Thymus (tissue), 11 donors: ENCODE data around the gene RNASE1. TPM values are rescaled to one million over a fixed set of nuclear protein-coding genes. Genes with fewer than 3 reads are reported as not detected.

Experiments
- DNase-seq, 9 donors: peaks; one replicate each; pipeline ENCODE4 v3.0.0-alpha.2; 2013; ENCODE audit warnings: low spot score in 9 of 9, low read depth in 6 of 9, missing footprints in 1 of 9
- H3K27ac ChIP-seq, 2 donors: one replicate each; pipeline ENCODE4 v1.5.1; 2013; ENCODE audit warnings: control low read depth in 1 of 2, low read depth in 1 of 2, low read length in 1 of 2, mild to moderate bottlenecking in 1 of 2, moderate library complexity in 1 of 2
- H3K27me3 ChIP-seq, 2 donors: one replicate each; pipeline ENCODE4 v1.5.1; 2013; ENCODE audit warnings: low read length in 1 of 2; ENCODE audit not compliant: control insufficient read depth in 2 of 2, insufficient read depth in 1 of 2
- H3K36me3 ChIP-seq, 2 donors: one replicate each; pipeline ENCODE4 v1.5.1; 2013; ENCODE audit warnings: low read length in 1 of 2, mild to moderate bottlenecking in 1 of 2, moderate library complexity in 1 of 2; ENCODE audit not compliant: control insufficient read depth in 2 of 2, insufficient read depth in 2 of 2
- H3K4me1 ChIP-seq, 2 donors: one replicate each; pipeline ENCODE4 v1.5.1; 2013; ENCODE audit warnings: low read length in 2 of 2; ENCODE audit not compliant: control insufficient read depth in 2 of 2, insufficient read depth in 2 of 2
- H3K4me3 ChIP-seq, 2 donors: one replicate each; pipeline ENCODE4 v1.5.1; 2013; ENCODE audit warnings: low read length in 2 of 2, control low read depth in 1 of 2, mild to moderate bottlenecking in 1 of 2
- H3K9me3 ChIP-seq, 2 donors: one replicate each; pipeline ENCODE4 v1.5.1; 2013; ENCODE audit warnings: low read length in 1 of 2, mild to moderate bottlenecking in 1 of 2; ENCODE audit not compliant: control insufficient read depth in 2 of 2, insufficient read depth in 1 of 2
- WGBS: extraction: QIAGEN DNeasy Blood & Tissue Kit; methylation state at CpG from one replicate; pipeline ENCODE4 v1.1.7; 2013; 5-methylcytosine and 5-hydroxymethylcytosine counted together
- polyA plus RNA-seq: library from polyadenylated mRNA; stranded (reverse); fragments of 200-250 nt; gene quantifications from one replicate; pipeline ENCODE4 v1.2.3, GENCODE V29; 2013
- total RNA-seq: library from RNA; stranded (reverse); fragments of 120-200 nt; gene quantifications from one replicate; pipeline ENCODE4 v1.2.4, GENCODE V29; 2013
- donor health status: healthy.

RNASE1 gene
- total and polyA plus RNA-seq, 2 donors, result 200 to 491 TPM

DNA sequence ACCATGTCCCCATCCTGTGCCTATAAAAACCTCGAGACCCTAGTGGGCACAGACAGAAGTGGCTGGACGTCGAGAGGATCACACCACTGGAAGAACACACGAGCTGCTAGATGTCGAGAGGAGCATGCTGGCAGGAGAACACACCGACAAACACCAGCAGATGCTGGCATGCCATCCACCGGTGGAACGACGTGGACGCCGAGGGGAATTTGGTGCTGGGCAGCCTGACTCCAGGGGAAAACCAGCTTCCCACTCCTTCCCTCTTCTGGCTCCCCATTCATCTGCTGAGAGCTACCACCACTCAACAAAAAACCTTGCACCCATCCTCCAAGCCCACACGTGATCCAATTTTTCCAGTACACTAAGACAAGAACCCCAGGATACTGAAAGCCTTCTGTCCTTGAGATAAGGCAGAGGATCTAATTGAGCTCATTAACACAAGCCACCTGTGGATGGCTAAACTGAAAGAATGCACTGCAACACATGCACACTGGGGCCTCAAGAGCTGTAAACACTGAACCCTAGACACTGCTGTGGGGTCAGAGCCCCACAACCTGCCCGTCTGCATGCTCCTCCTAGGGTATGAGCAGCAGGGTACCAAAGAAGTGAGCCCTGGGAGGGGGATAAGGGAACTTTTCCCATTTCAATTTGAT, 12.1 kb downstream of the RNASE1 start:
- no peaks in the 10 kb centered on the region for H3K36me3 ChIP-seq
- H3K9me3 ChIP-seq, result no peaks in the 10 kb centered on the region
- 93% methylated on average over 13 of the region's 13 CpGs for WGBS
- H3K27ac ChIP-seq, result no peak overlapping the region
- peaks cover 0 to 4% of the 10 kb centered on the region in 2 donors for H3K4me1 ChIP-seq
- no peak for DNase-seq
- no peak overlapping the region for H3K4me3 ChIP-seq
- H3K27me3 ChIP-seq, result no peaks in the 10 kb centered on the region

DNA sequence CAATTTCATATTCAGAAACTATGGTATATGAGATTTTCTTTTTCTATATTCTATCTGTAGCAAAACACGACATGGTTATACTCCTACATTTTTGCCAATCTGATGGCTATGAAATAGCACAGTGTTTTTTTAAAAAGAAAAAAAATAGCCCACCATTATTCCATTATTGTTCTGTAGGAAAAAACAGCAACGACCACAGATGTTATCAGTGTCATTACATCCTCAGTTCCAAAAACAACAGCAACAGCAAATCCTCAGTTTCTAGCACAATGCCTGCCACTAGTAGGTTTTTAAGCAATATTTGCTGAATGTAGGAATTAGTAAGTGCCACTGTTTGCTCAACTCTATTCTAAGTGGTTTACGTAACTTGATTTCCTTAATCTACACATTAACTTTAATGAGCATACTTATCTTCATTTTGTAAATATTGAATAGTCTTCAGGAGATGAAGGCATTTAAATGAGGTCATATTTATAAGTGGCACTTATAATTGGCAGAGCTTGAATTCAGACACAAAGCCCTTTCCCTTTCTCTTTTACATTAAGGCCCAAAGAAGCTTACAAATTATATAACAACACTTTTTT, 13.3 kb downstream of the RNASE1 start:
- WGBS, result 72% methylated on average over 3 of the region's 3 CpGs
- H3K9me3 ChIP-seq, result no peaks in the 10 kb centered on the region
- no peak for DNase-seq
- no peak overlapping the region for H3K4me3 ChIP-seq
- H3K36me3 ChIP-seq, result no peaks in the 10 kb centered on the region
- no peaks in the 10 kb centered on the region for H3K4me1 ChIP-seq
- no peaks in the 10 kb centered on the region for H3K27me3 ChIP-seq
- H3K27ac ChIP-seq, result no peak overlapping the region

DNA sequence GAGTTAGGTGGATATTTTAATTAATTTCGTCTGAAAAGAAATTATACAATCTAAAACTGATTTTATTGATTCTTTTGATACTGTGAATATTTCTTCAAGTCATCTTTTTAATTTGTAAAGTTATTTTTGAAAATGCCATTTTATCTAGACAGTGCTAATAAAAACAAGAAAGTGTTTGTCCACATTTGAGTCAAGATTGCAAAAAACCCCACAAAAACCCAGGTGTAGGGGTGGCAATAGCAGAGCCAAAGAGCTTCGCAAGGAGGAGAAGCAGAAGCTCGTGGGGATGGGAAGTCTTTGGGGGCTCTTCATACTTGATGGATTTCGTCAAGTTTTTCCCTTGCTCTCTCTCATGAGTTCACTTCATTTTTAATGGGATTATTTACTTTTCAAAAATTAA, 15.6 kb downstream of the RNASE1 start:
- Histone ChIP-seq H3K27ac (no peak overlapping the region), H3K27me3 (no peaks in the 10 kb centered on the region), H3K4me1 (peaks cover 5 to 9% of the 10 kb centered on the region in 2 donors), H3K36me3 (no peaks in the 10 kb centered on the region), H3K4me3 (no peak overlapping the region), H3K9me3 (no peaks in the 10 kb centered on the region)
- WGBS, result 70% methylated on average over 4 of the region's 4 CpGs
- no peak for DNase-seq

DNA sequence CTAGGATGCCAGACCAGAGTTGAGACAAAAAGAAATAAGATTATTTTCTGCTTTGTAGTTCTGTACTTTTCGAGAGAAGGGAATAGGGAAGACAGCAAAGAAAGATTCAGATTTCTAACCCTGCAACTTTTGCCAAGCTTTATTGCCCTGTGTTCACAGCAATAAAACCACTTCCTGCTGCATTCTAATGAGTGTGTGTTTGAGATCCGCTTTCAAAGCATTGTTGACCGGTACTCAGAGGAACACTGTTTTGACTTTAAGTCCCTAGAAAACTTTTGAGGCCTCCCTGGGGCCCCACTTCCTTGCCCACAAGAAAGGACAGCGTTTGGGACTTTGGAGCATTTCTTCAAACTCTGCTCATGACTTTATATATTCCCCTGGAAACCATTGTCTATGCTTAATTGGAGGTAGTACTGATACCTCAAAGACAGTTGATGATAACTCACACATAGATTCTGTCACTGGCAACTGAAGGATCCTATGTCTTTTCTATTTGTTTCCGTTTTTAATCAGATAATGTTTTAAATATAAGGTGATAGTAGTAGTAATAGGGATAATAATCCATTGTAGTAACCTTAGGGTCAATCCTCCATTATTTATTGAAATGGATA, 20.3 kb downstream of the RNASE1 start:
- Histone ChIP-seq H3K4me3 (peak overlapping the region; percentile 24 to 34), H3K27me3 (no peaks in the 10 kb centered on the region), H3K4me1 (peaks cover 14 to 24% of the 10 kb centered on the region in 2 donors), H3K27ac (peak overlapping the region; percentile 88 to 94), H3K36me3 (no peaks in the 10 kb centered on the region), H3K9me3 (no peaks in the 10 kb centered on the region)
- WGBS, result under 1% methylated on average over 5 of the region's 5 CpGs
- peak in 4 of 9 donors; percentile 36 to 72 (median 47) for DNase-seq

DNA sequence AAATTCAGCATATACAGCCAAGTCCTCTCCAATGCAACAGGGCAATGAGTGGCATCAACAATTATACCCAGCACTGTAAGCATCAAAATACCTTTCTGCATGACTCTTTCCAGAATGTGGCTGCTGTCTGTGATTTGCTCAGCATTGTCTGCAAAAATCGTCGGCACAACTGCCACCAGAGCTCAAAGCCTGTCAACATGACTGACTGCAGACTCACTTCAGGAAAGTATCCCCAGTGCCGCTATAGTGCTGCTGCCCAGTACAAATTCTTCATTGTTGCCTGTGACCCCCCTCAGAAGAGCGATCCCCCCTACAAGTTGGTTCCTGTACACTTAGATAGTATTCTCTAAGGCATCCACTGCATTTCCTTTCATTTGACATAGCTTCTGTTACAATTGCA, 20.8 kb downstream of the RNASE1 start:
- DNase-seq, result peak in 3 of 9 donors; percentile 22 to 56 (median 27)
- no peaks in the 10 kb centered on the region for H3K36me3 ChIP-seq
- H3K27me3 ChIP-seq, result no peaks in the 10 kb centered on the region
- no peaks in the 10 kb centered on the region for H3K9me3 ChIP-seq
- H3K4me1 ChIP-seq, result peaks cover 14 to 24% of the 10 kb centered on the region in 2 donors
- WGBS, result 6% methylated on average over 4 of the region's 4 CpGs
- H3K4me3 ChIP-seq, result peak overlapping the region; percentile 24 to 34
- peak overlapping the region; percentile 88 to 94 for H3K27ac ChIP-seq

DNA sequence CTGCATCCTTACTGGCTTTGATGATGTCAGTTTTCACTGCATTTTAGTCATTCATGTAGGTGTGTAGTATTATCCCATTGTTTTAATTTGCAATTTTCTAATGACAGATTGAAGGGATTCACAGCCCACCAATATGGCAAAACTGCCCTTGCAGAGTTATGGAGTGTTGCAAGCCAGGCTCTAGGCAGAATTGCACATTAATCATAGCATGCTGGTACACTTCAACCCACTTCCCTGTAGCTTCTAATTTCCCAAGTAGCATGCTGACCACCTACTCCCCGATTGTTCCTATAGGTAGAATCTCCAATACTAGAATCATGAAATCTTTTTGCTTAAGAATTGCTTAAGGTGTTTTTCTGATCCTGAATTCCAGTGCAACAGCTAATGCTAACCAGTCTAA, 26.7 kb downstream of the RNASE1 start:
- Histone ChIP-seq H3K36me3 (no peaks in the 10 kb centered on the region), H3K4me1 (peaks cover 0 to 6% of the 10 kb centered on the region in 2 donors), H3K4me3 (no peak overlapping the region), H3K27me3 (no peaks in the 10 kb centered on the region), H3K27ac (no peak overlapping the region), H3K9me3 (no peaks in the 10 kb centered on the region)
- no peak for DNase-seq
- WGBS, result 79% methylated on average over 1 of the region's 1 CpG

DNA sequence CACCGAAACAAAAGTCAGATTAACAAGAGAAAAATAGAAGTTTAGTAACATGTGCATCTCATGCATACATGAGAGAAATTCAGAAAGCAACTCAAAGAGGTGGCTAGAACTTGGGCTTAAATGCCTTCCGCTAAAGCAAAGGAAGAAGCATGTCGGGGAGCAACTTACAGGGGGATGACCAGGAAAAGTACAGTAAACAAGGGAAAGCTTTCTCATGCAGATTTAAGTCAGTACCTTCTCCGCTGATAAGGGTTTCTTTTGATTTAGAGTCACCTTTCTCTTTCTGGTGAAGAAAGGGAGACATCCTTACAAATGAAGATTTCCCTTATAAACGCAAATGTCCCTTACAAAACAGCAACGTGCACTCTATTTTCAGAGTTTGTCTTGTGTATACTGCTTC, 27.6 kb downstream of the RNASE1 start:
- no peak overlapping the region for H3K4me3 ChIP-seq
- H3K36me3 ChIP-seq, result no peaks in the 10 kb centered on the region
- H3K27me3 ChIP-seq, result no peaks in the 10 kb centered on the region
- DNase-seq, result no peak
- no peaks in the 10 kb centered on the region for H3K9me3 ChIP-seq
- no peak overlapping the region for H3K27ac ChIP-seq
- 94% methylated on average over 6 of the region's 6 CpGs for WGBS
- no peaks in the 10 kb centered on the region for H3K4me1 ChIP-seq

DNA sequence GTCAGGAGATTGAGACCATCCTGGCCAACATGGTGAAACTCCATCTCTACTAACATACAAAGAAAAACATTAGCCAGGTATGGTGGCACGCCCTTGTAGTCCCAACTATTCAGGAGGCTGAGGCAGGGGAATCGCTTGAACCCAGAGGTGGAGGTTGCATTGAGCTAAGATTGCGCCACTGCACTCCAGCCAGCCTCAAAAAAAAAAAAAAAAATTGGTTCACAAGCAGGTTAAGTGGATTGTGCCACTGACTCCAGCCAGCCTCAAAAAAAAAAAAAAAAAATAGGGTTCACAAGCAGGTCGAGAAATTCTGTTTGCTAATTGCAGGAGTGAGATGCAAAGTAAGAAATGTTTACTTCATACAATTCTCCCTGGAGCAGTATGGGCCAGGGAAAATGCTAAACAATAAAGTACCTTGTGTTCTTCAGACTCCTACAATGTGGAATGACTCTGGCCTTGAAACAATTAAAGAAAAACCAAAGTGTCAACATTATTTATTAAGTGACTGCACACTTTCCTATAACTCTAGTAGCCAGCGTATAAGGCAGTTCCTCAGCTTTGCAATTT, 28.3 kb downstream of the RNASE1 start:
- H3K9me3 ChIP-seq, result no peaks in the 10 kb centered on the region
- H3K36me3 ChIP-seq, result no peaks in the 10 kb centered on the region
- H3K4me3 ChIP-seq, result no peak overlapping the region
- WGBS, result 94% methylated on average over 5 of the region's 5 CpGs
- no peak for DNase-seq
- H3K27ac ChIP-seq, result no peak overlapping the region
- no peaks in the 10 kb centered on the region for H3K27me3 ChIP-seq
- no peaks in the 10 kb centered on the region for H3K4me1 ChIP-seq

DNA sequence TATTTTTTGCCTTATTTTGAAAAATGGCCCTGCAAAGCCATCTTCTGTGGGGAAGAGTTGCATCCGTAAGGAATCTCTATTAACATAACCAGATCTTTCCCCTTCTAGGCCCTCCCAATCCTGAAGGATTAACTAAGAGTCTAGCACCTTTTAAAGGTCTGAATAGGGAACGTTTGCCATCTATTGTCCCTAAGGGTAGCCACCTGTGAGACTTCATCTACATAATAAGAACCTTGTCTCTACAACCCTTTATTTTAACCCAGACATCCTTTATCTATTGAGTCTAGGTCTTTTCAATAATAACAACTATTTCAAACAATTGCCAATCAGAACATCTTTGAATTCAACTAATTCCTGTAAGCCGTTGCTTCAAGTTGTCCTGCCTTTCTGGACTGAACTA, 30.0 kb downstream of the RNASE1 start:
- WGBS, result 95% methylated on average over 3 of the region's 3 CpGs
- Histone ChIP-seq H3K27ac (no peak overlapping the region), H3K36me3 (no peaks in the 10 kb centered on the region), H3K4me3 (no peak overlapping the region), H3K4me1 (no peaks in the 10 kb centered on the region), H3K27me3 (no peaks in the 10 kb centered on the region), H3K9me3 (no peaks in the 10 kb centered on the region)
- DNase-seq, result no peak
